Esophagus mucosa (tissue), 1 donor: Measurements from ENCODE around the gene NTN1. TPM values are rescaled to one million over a fixed set of nuclear protein-coding genes. Genes with fewer than 3 reads are reported as not detected.

ENCODE experiments used
- ATAC-seq: fragments of 200-7000 bp; cut with Tn5 transposase; one replicate; pipeline ENCODE4 v1.9.1; 2020
- total RNA-seq: library from RNA; stranded (reverse); gene quantifications from one replicate; pipeline ENCODE4 v1.2.4, GENCODE V29; 2023
- donor health status: DM: yes; HTN: yes; CAD: no.

NTN1 gene
- total RNA-seq, 1 donor from 2014 or later, result 9.1 TPM

DNA sequence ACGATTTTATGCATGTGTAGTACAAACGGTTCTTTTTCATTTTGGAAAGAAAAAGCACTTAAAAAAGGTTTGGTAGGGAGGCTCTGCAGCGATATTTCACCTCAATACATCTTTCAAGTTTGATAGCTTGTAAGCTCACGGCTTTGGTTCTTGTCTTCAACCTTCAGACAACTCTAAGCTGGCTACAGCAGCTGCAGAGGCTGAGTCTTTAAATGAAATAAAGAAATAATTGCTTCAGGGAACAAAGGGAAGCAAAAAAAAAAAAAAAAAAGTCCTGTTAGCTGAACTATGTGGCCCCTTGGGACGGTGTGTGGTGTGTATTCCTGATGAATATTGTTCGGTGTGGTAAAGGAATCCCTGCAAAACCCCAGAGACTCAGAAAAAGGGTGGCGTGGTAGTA is 265.1 kb downstream of the NTN1 start:
- ATAC-seq, result no peak

DNA sequence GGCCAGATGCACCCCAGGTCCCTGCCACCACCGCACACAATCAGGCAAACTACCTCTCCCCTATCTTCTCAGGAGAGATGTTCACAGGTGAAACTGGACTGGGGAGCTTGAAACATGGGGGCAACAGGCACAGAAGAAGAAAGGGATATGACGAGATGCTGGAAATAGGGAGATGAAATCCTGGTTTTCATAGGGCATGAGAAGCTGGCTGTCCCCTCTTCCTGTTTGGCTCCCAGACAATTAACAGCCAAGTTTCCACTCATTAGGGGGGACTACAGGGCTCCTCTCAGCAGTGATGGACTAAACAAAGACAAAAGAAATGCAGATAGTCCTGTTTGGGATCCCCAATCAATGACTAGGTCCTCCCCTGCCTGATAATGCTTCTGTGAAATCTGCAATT is 266.0 kb downstream of the NTN1 start:
- no peak for ATAC-seq

DNA sequence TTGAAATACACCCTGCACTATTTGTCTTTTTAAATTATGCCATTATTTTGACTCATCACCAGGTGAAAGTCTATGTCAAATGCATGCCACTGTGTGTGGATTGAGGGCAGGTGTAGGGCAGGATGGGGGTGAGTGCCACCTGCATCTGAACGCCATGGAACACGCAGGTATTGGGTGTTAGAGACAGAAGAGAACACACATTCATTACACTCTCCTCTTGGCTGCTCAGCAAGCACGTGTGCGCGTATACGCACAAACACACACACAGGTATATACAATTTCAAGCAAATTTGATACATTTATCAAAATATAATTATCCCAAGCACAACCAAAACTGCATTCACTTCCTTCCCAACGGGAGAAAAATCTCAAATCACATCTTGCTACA is 268.9 kb downstream of the NTN1 start:
- no peak for ATAC-seq

DNA sequence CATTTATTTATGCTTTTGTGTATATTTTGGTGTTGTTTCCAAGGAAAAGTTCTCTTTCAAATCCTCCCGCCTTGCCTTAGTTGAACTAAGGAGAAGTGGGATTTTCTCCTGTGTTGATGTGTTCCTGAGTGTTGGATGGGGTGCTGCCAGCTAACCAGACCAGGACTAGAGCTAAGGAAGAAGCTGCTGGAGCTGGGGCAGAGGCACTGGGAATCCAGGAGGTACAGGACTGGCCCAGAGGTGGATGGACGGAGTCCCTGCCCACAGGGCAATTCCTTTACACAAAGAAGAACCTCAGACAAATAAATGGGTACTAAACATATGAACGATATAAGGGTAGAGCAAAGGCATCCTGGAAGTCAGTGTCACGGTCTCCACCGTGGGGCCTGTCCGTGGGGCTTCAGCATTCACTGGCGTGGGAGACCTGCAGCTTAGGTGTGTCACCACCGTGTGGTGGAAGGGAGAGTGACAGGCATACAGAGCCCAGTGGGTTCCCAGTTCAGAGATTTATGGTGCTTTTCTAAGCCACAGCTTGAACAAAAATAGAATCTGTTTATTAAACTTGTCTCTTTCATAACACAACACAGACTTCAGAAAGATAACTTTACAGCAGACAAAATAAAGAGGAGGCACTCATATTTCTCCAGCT is 270.7 kb downstream of the NTN1 start:
- ATAC-seq, result peak; percentile 67

DNA sequence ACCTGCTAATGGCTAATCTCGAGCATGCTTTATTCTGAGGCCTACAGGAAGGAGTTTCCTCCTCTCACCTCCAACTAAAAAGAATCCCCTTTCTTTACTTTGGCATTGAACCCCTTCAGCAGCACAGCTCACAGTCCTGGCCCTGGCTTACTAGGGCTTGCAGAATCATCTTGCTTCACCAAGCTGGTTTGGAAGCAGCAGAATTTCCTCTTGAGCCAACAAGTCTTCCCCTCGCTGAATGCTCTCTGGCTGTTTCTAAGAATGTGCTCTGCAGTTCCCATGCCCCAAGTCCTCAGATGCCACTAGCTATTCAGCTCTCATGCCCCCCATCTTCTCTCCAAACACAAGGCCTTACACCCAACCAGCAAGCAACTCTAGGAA is 271.2 kb downstream of the NTN1 start:
- ATAC-seq, result no peak

Other genes starting within 250 kb of the NTN1 start
- 0.72 TPM for gene MFSD6L, start 222.1 kb upstream of the NTN1 start, total RNA-seq
- 0.16 TPM for gene PIK3R6, start 153.8 kb upstream of the NTN1 start, total RNA-seq
- gene PIK3R5, start 55.8 kb upstream of the NTN1 start, total RNA-seq, result 0.88 TPM